HG02870 (cell line): ENCODE data around the gene ZNF33A.
"Not testable (repeated sequence)": the region's sequence is repeated elsewhere in the genome, so short reads cannot be mapped to it uniquely, and the experiment has no call there.

Source experiments
- ATAC-seq: cut with Tn5 transposase; IDR thresholded peaks from one replicate; pipeline ENCODE4 v1.9.1; 2021; ENCODE audit warnings: mild to moderate bottlenecking, moderate library complexity; ENCODE audit not compliant: unreplicated experiment

Gene ZNF33A

GRCh38 chr10:38010119-38010903 is at the start of gene ZNF33A:
ZNF33A (plus strand) TSS chr10:38010675; CDS start chr10:38012342, 1,667 bp downstream.
- peak; percentile 82 for ATAC-seq

- ATAC-seq: no peak
Measured at GRCh38 chr10:37965006-37965405, 45.5 kb upstream of the ZNF33A start.

- no peak for ATAC-seq
Measured at GRCh38 chr10:37972396-37972795, 38.1 kb upstream of the ZNF33A start.

- no peak for ATAC-seq
Measured at GRCh38 chr10:37975401-37975991, 35.0 kb upstream of the ZNF33A start.

GRCh38 chr10:37976091-37976879 is 34.2 kb upstream of the ZNF33A start, which contains the start of gene ZNF25:
ZNF25 (minus strand) TSS chr10:37976647; CDS start chr10:37971722, 4,925 bp downstream.
- ATAC-seq: peak; percentile 94

- ATAC-seq: no peak
Measured at GRCh38 chr10:37976880-37977203, 33.6 kb upstream of the ZNF33A start.

- no peak for ATAC-seq
Measured at GRCh38 chr10:37991655-37992054, 18.8 kb upstream of the ZNF33A start.

GRCh38 chr10:37992083-37992482 is 18.4 kb upstream of the ZNF33A start:
- peak; percentile 55 for ATAC-seq

- ATAC-seq: not testable (repeated sequence)
Measured at GRCh38 chr10:37998920-37999319, 11.6 kb upstream of the ZNF33A start.

GRCh38 chr10:38000474-38000873 is 10.0 kb upstream of the ZNF33A start:
- not testable (repeated sequence) for ATAC-seq

- no peak for ATAC-seq
Measured at GRCh38 chr10:38003026-38003425, 7.4 kb upstream of the ZNF33A start.

GRCh38 chr10:38003588-38003987 is 6.9 kb upstream of the ZNF33A start:
- no peak for ATAC-seq

GRCh38 chr10:38007551-38007950 is 2.9 kb upstream of the ZNF33A start:
- no peak for ATAC-seq

GRCh38 chr10:38007991-38008390 is 2.5 kb upstream of the ZNF33A start:
- no peak for ATAC-seq

- ATAC-seq: no peak
Measured at GRCh38 chr10:38016354-38016753, 5.9 kb downstream of the ZNF33A start.

GRCh38 chr10:38019124-38019523 is 8.6 kb downstream of the ZNF33A start:
- not testable (repeated sequence) for ATAC-seq

GRCh38 chr10:38025283-38025682 is 14.8 kb downstream of the ZNF33A start:
- peak; percentile 93 for ATAC-seq

- no peak for ATAC-seq
Measured at GRCh38 chr10:38027986-38028385, 17.5 kb downstream of the ZNF33A start.

- no peak for ATAC-seq
Measured at GRCh38 chr10:38032886-38033285, 22.4 kb downstream of the ZNF33A start.

- ATAC-seq: peak; percentile 96
Measured at GRCh38 chr10:38038107-38038931, 27.8 kb downstream of the ZNF33A start.

GRCh38 chr10:38038932-38039245 is 28.4 kb downstream of the ZNF33A start:
- no peak for ATAC-seq
